GM23248 (cell line): ENCODE measurements around the gene ZNF383. TPM values are rescaled to one million over a fixed set of nuclear protein-coding genes. Genes with fewer than 3 reads are reported as not detected.

Source experiments
- polyA plus RNA-seq: library from polyadenylated mRNA; unstranded; fragments of >200 nt; fragmentation: Nextera tagmentation; extraction: Ambion mirVana; gene quantifications from 2 replicates; pipeline ENCODE4 v1.2.1, GENCODE V29; 2016
- total RNA-seq: library from RNA; depleted of rRNA; stranded (reverse); fragments of >200 nt; shearing (Covaris generic); gene quantifications from 2 replicates; pipeline ENCODE4 v1.2.3, GENCODE V29; 2014; rRNA removed

The ZNF383 gene
- total and polyA plus RNA-seq, 2 experiments from 2014 or later = 3.3 to 5.5 TPM

Other genes with a start within 250 kb of the ZNF383 start
- gene ZNF420, start 139.8 kb upstream of the ZNF383 start, total RNA-seq = 5.1 and 10.4 TPM in 2 replicates
- gene ZNF420, start 139.8 kb upstream of the ZNF383 start, polyA plus RNA-seq = 5.9 and 7.1 TPM in 2 replicates
- gene ZNF585A, start 45.5 kb upstream of the ZNF383 start, total RNA-seq = 3.6 and 25.7 TPM in 2 replicates
- gene ZNF585A, start 45.5 kb upstream of the ZNF383 start, polyA plus RNA-seq = 14.3 and 16.9 TPM in 2 replicates
- 10.6 and 21.3 TPM in 2 replicates for gene ZNF585B, start 7.7 kb upstream of the ZNF383 start, total RNA-seq
- 6.1 and 8.4 TPM in 2 replicates for gene ZNF585B, start 7.7 kb upstream of the ZNF383 start, polyA plus RNA-seq
- 3.5 and 10.2 TPM in 2 replicates for gene ZNF527, start 152.9 kb downstream of the ZNF383 start, total RNA-seq
- 2.4 and 2.9 TPM in 2 replicates for gene ZNF527, start 152.9 kb downstream of the ZNF383 start, polyA plus RNA-seq
- gene ZNF569, start 249.2 kb downstream of the ZNF383 start, total RNA-seq = 4.9 and 7.2 TPM in 2 replicates
- 4.4 and 4.7 TPM in 2 replicates for gene ZNF569, start 249.2 kb downstream of the ZNF383 start, polyA plus RNA-seq